Stimulated activated effector memory CD8-positive, alpha-beta T cell treated with anti-CD3 and anti-CD28 coated beads, Interleukin-12 subunit alpha, Interleukin-12 subunit beta, amount 100 ng/mL, for 72 hours (primary cell): ENCODE results near the gene TANK.

Source experiments
- ATAC-seq: fragments of 150-1000 bp; cut with Tn5 transposase; 2 replicates; pipeline ENCODE4 v1.10.0; 2021
- DNase-seq, 2 donors: peaks; one replicate each; pipeline ENCODE4 v3.0.0; 2021 to 2022; ENCODE audit warnings: low spot score in 2 of 2
- H3K27ac Mint-ChIP-seq: one replicate; pipeline ENCODE4 v1.8.0; 2022; ENCODE audit warnings: mild to moderate bottlenecking, mixed read lengths
- H3K36me3 Mint-ChIP-seq: one replicate; pipeline ENCODE4 v1.8.0; 2022; ENCODE audit warnings: mild to moderate bottlenecking, mixed read lengths
- H3K4me1 Mint-ChIP-seq: one replicate; pipeline ENCODE4 v1.8.0; 2022; ENCODE audit warnings: mixed read lengths
- H3K4me3 Mint-ChIP-seq: one replicate; pipeline ENCODE4 v1.8.0; 2022; ENCODE audit warnings: mild to moderate bottlenecking, mixed read lengths
- H3K9me3 Mint-ChIP-seq: one replicate; pipeline ENCODE4 v1.8.0; 2022; ENCODE audit warnings: mixed read lengths

TANK gene

DNA sequence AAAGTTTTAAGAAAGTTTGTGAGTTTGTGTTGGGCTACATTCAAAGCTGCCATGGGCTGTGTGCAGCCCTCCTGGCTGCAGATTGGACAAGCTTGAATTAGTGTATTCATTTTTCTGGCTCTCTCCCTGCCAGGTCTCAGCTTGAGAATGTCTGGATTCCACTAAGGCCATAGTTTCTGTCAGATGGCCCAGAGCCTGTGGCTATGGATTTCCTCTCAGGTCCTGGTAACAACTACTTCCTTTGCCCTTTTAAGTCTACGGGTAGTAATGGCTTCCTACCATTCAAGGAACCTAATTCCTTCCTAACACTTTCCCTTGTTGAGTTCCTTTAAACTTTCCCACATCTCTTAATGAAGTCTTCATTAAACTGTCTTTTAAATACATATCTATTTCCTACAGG lies 123.7 kb downstream of the TANK start:
- H3K27ac Mint-ChIP-seq: no peak overlapping the region
- no peaks in the 10 kb centered on the region for H3K9me3 Mint-ChIP-seq
- no peak for DNase-seq
- H3K36me3 Mint-ChIP-seq: no peaks in the 10 kb centered on the region
- H3K4me3 Mint-ChIP-seq: no peak overlapping the region
- no peaks in the 10 kb centered on the region for H3K4me1 Mint-ChIP-seq
- ATAC-seq: no peak
